Nephron (organoid): ENCODE measurements around the gene DNAJC22.

ENCODE experiments used
- H3K27ac Mint-ChIP-seq, 3 experiments: 2 replicates each; pipeline ENCODE4 v1.8.0; 2020; ENCODE audit warnings: mixed read lengths in 3 of 3, mild to moderate bottlenecking in 2 of 3, moderate library complexity in 1 of 3
- H3K27me3 Mint-ChIP-seq: 2 replicates; pipeline ENCODE4 v1.8.0; 2021; ENCODE audit warnings: low read depth, mild to moderate bottlenecking, moderate library complexity, mixed read lengths
- H3K36me3 Mint-ChIP-seq: 2 replicates; pipeline ENCODE4 v1.8.0; 2020; ENCODE audit warnings: low read depth, mixed read lengths
- H3K4me1 Mint-ChIP-seq: 2 replicates; pipeline ENCODE4 v1.8.0; 2020; ENCODE audit warnings: mixed read lengths
- H3K4me3 Mint-ChIP-seq, 3 experiments: 2 replicates each; pipeline ENCODE4 v1.8.0; 2020; ENCODE audit warnings: mild to moderate bottlenecking in 3 of 3, mixed read lengths in 3 of 3, moderate library complexity in 2 of 3
- H3K9me3 Mint-ChIP-seq: 2 replicates; pipeline ENCODE4 v1.8.0; 2020; ENCODE audit warnings: mixed read lengths
- CTCF ChIP-seq, 3 experiments: fragments of 200-600 bp; sonication (generic); IDR thresholded peaks; one replicate each; pipeline ENCODE4 v1.5.0; 2021; ENCODE audit warnings: antibody characterized with exemption in 3 of 3; ENCODE audit not compliant: unreplicated experiment in 3 of 3

The DNAJC22 gene

GRCh38 chr12:49365542-49365941 is 18.9 kb downstream of the DNAJC22 start:
- TF ChIP-seq CTCF (IDR thresholded peaks at IDR 0.05; ENCODE audit: unreplicated experiment in 3 of 3): no peak
- no peaks in the 10 kb centered on the region for H3K9me3 Mint-ChIP-seq

GRCh38 chr12:49366096-49366651 is 19.5 kb downstream of the DNAJC22 start:
- TF ChIP-seq CTCF (IDR thresholded peaks at IDR 0.05; ENCODE audit: unreplicated experiment in 3 of 3): no peak
- peaks cover 2% of the 10 kb centered on the region for H3K36me3 Mint-ChIP-seq
- no peaks in the 10 kb centered on the region for H3K9me3 Mint-ChIP-seq

More at GRCh38 chr12:49365542-49365941, 18.9 kb downstream of the DNAJC22 start:
- H3K27me3 Mint-ChIP-seq: peaks cover 8% of the 10 kb centered on the region
- H3K36me3 Mint-ChIP-seq: no peaks in the 10 kb centered on the region
- H3K4me1 Mint-ChIP-seq: peaks cover 25% of the 10 kb centered on the region
- H3K4me3 Mint-ChIP-seq: peak overlapping the region; percentile 33 to 73 (median 41)
- H3K27ac Mint-ChIP-seq: peak overlapping the region in 1 of 3 experiments; percentile 94

DNA sequence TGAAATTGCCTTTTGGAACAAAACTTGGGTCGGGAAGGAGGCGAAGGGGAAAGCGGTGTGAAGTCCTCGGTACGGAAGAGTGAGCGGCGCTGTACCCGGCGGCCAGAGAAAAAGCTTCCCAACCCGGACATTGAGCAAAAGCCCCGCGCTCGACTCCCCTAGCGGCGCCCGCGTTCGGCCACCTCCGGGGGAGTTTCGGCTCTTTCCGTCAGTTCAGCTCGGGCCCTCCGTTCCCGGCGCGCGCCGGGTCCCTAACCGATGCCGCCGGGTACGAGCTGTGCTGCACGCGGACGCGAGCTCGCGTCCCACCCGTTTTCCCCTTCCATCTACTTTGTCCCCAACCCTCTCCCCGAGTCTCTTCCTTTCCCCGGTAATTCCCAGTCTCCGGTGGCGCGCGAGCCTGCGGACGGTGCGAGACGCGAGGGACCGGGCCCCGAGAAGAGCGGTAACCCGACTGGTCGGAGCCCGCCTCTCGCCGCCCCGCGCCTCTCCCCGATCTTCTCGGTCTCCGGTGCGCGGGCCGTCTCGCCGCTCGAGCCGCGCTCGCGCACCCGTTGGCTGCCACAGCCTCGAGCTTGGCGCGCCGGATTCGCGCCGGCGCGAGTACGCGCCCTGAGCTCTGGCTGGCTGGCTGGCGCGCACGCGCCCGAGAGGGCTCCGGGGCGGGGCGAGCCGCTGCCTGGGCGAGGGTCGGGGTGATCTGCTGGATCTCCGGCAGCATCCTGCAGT is 20.1 kb downstream of the DNAJC22 start:
- Mint-ChIP-seq H3K9me3 (no peaks in the 10 kb centered on the region), H3K27me3 (no peaks in the 10 kb centered on the region), H3K4me3 (peak overlapping the region; percentile 87 to 95 (median 92)), H3K4me1 (peaks cover 32% of the 10 kb centered on the region), H3K27ac (peak overlapping the region; percentile 77 to 96 (median 94)), H3K36me3 (peaks cover 6% of the 10 kb centered on the region)
- no peak for TF ChIP-seq CTCF (IDR thresholded peaks at IDR 0.05; ENCODE audit: unreplicated experiment in 3 of 3)

More at GRCh38 chr12:49366096-49366651, 19.5 kb downstream of the DNAJC22 start:
- Mint-ChIP-seq H3K27ac (peak overlapping the region; percentile 77 to 96 (median 94)), H3K27me3 (peaks cover 4% of the 10 kb centered on the region), H3K4me1 (peaks cover 30% of the 10 kb centered on the region), H3K4me3 (peak overlapping the region; percentile 87 to 95 (median 92))

GRCh38 chr12:49367381-49368239 is 20.9 kb downstream of the DNAJC22 start, which contains the start of gene SPATS2:
Gene SPATS2, plus strand, starts transcription at chr12:49367462. Its CDS starts 93,551 bp downstream, at chr12:49461013.
- Mint-ChIP-seq H3K4me1 (peaks cover 35% of the 10 kb centered on the region), H3K4me3 (peak within 1 kb of the TSS; percentile 87 to 95 (median 92)), H3K27ac (peak within 1 kb of the TSS; percentile 77 to 96 (median 94)), H3K27me3 (no peaks in the 10 kb centered on the region), H3K36me3 (peaks cover 8% of the 10 kb centered on the region), H3K9me3 (no peaks in the 10 kb centered on the region)
- TF ChIP-seq CTCF (IDR thresholded peaks at IDR 0.05; ENCODE audit: unreplicated experiment in 3 of 3): no peak

- peaks cover 12% of the 10 kb centered on the region for H3K36me3 Mint-ChIP-seq
- H3K27ac Mint-ChIP-seq: peak overlapping the region; percentile 77 to 96 (median 94)
- H3K4me3 Mint-ChIP-seq: peak overlapping the region; percentile 87 to 95 (median 92)
- no peaks in the 10 kb centered on the region for H3K9me3 Mint-ChIP-seq
- H3K4me1 Mint-ChIP-seq: peaks cover 38% of the 10 kb centered on the region
- no peak for TF ChIP-seq CTCF (IDR thresholded peaks at IDR 0.05; ENCODE audit: unreplicated experiment in 3 of 3)
- no peaks in the 10 kb centered on the region for H3K27me3 Mint-ChIP-seq
Measured at GRCh38 chr12:49368240-49368600, 21.5 kb downstream of the DNAJC22 start.
